NCI-H748 (cell line): ENCODE data around the gene PMS1.

Source experiments
- DNase-seq: peaks from one replicate; lab custom pipeline; 2025; ENCODE audit not compliant: unreplicated experiment; lab: John Stamatoyannopoulos, UW

The PMS1 gene

GRCh38 chr2:189860161-189860560 is 75.9 kb downstream of the PMS1 start:
- no peak for DNase-seq

- no peak for DNase-seq
These were observed 78.5 kb downstream of the PMS1 start for GRCh38 chr2:189862751-189863150.

GRCh38 chr2:189865826-189866225 is 81.6 kb downstream of the PMS1 start:
- no peak for DNase-seq

DNA sequence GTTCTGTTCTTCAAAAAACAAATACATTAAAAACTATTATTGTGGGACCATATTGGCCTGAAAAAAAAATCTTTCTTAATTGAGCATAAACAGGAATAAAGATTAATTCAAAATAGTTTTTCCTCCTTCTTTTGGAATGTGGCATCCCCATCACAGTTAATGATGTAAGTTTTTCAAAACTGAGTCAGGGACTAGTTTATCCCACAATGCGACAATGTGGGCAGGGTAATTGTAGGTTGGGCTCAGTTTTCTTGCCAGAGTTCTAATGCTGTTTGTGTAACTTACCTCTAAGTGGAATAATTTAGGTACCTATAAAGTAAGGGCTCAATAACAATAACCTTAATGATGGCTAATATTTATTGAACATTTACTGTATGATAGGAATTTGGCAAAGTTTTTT is 82.0 kb downstream of the PMS1 start:
- no peak for DNase-seq

DNA sequence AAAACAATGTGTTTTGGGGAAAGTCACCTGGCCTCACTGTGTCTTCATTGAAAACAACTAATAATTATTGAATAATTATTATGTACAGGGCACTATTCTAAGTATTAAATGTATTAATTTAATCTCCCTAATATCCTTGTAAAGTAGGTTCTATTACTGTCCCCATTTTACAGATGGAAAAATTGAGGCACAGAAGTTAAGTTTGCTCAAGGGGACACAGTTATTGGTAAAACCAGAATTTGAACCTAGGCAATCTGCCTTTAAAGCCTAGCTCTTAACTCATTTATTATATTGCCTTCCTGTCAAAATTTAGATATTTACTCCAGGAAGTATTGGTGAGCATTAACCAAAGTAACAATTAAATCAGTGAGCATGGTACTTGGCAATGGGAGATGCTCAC is 84.6 kb downstream of the PMS1 start:
- DNase-seq, result no peak

DNA sequence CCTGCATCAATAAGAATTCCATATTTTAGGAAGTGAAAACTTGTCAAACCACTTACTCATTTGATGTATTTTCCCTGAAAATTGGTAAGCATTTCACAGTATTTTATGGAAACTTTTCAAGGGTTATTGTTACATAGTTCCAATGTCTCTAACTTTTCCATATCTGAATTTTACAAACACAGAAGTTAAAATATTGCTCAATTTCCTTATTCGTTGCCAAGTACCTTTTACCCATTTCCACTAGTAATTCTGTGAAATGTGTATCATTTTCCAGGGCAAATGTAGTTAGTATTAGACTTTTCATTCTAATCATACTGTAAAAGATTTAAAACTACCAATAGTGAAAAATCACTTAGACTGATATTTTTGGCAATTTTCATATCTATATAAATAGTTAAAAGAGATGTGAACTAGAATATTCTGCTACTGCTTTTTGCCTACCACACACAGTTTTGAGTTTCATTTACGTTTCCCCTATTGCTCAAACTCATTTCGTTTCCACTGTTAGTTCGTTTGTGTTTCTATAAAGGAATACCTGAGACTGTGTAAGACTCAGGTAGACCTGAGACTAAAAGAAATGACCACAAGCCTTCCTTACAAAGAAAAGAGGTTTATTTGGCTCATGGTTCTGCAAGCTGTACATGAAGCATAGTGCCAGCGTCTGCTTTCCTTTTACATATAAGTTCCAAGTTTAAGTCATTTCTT is 86.3 kb downstream of the PMS1 start:
- DNase-seq, result no peak

- DNase-seq, result no peak
These were observed 89.4 kb downstream of the PMS1 start for GRCh38 chr2:189873696-189874095.

DNA sequence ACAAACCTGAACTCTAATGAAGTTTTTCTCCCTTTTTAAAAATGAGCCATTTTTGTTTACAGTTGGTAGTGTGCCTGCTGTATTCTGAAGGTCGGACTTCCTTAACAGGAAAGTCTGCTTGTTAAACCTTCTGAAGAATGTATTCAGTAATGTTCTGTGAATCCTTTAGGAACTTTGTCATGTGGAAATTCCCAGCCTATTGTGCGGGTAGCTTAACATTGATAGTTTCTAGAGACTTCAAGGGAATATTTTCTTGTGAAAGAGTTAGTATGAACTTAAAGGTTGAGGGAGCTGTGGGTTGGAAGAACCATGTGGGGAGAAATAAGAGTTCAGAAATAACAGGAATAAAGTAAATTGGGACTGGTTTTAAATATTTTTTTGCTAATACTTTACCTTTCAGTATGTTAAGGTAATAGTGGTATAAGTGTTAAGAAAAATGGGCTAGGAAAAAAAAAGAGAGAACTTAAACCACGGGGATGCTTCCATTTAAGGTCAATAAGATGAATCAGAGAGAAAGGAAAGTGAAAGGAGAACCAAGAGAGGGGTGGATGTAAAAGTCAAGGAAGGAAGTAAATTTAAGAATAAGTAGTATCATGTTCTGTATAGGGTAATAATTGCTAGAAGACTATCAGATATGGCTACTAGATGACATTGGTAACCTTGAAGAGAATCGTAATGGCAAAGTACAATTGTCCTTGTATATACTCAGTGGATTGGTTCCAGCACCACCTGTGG is 90.5 kb downstream of the PMS1 start:
- no peak for DNase-seq

DNA sequence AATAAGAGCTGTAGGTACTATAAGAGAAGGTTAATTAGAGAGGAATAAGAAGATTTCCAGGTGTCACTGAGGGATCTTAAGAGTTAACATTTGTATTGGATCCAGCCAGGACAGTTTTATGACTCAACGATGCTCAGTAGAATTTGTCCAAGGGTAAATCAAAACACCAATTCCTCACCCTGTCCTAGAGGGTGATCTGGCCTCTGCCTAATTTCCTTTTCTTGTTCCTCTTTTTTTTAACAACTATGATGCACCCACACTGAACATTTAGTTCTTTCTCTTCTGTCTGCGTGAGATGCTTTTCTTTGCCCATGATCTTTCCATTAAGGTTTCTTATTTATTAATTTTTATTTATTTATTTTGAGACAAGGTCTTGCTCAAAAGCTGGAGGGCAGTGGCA is 92.0 kb downstream of the PMS1 start:
- DNase-seq, result no peak

DNA sequence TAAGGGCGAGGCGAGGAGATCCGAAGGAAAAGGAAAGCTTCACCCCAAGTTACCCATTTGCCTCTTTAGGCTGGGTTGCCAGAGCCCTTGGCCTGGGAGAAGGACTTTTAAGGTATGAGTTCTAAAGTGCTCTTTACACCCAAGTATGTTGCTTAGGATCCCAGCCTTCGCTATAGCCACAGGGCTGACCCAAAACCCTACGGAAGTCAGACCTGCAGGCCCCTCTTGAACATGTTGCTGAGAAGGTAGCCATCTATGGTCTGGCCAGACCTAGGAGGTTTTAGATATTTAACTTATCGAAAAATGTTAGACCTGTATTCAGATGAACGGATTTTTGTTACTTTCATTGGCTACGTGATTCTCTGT is 95.4 kb downstream of the PMS1 start:
- DNase-seq, result no peak

DNA sequence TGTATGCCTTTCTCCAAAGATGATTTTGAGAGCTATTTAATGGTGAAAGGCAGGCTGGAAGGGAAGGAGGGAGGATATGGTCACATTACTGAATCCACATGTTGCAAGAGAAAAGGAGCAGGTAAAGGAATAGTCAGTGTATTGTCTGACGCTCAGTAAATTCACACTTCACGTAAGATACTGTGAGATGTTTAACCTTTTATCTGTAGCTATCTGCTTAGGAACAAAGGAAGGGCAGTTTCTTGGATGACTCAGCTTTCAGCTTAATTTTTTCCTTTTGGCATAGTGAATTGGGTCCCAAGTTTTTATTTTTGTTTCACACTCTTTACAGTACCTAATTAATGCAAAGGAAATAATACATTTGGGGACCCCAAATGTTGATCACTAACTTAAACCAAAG is 96.2 kb downstream of the PMS1 start:
- no peak for DNase-seq

DNA sequence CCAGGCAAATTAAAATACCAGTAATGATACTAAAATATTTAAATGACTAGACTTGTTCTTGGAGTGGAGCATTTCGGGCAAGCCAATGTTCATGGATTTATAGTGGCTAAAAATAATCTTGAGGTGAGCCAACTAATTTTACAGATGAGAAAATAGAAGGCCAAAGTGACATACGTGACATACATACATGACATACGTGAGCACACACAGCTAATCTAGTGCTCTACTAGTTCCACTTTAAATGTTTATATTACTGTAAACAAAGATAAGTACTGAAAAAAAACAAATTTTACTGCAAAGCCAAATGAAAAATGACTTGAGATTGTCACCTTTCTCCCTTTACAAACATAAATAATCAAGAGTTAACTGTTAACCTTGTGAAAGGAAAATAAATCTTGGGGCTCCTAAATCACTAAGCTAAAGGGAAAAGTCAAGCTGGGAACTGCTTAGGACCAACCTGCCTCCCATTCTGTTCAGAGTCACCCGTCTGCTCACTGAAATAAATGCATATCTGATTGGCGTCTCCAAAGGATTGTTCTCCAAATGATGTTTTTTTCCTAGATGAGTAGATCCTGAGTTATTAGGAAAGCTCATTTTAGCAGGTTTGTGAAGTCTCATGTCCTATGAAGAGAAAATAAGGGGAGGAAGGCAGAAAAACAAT is 96.7 kb downstream of the PMS1 start:
- DNase-seq, result no peak

GRCh38 chr2:189885368-189885767 is 101.1 kb downstream of the PMS1 start:
- DNase-seq, result no peak

DNA sequence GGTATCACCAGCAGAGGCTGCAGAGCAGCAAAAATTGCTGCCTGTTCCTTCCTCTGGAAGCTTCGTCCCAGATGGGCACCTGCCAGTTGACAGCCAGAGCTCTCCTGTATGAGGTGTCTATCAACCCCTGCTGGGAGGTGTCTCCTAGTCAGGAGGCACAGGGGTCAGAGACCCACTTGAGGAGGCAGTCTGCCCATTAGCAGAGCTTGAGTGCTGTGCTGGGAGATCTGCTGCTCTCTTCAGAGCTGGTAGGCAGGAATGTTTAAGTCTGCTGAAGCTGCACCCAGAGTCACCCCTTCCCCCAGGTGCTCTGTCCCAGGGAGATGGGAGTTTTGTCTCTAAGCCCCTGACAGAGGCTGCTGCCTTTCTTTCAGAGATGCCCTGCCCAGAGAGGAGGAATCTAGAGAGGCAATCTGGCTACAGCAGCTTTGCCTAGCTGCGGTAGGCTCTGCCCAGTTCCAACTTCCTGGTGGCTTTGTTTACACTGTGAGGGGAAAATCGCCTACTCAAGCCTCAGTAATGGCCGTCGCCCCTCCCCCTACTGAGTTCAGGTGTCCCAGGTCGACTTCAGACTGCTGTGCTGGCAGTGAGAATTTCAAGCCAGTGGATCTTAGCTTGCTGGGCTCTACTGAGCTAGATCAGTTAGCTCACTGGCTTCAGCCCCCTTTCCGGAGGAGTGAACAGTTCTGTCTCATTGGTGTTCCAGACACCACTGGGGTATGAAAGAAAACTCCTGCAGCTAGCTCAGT is 108.5 kb downstream of the PMS1 start:
- peak; percentile 47 for DNase-seq

GRCh38 chr2:189896809-189897208 is 112.6 kb downstream of the PMS1 start:
- no peak for DNase-seq

- no peak for DNase-seq
These were observed 114.9 kb downstream of the PMS1 start for GRCh38 chr2:189899101-189899500.

- DNase-seq, result no peak
These were observed 116.5 kb downstream of the PMS1 start for GRCh38 chr2:189900726-189901125.

DNA sequence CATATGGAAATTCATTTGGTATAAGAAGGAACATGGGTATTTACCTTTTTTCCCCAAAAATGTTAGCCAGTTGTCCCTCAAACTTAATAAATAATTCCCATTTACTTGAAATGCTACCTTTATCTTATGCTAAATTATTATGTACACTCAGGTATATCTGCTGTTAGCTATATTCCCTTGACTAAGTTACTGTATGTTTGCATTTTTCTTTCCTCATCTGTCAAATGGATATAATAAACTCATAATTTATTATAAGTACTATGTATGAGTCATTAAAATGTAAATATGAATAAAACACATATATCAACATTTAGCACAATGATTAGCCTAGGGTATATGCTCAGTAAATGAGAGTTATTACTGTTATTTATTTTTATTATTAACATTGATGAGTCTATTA is 117.4 kb downstream of the PMS1 start:
- no peak for DNase-seq

GRCh38 chr2:189913821-189914220 is 129.6 kb downstream of the PMS1 start:
- no peak for DNase-seq

DNA sequence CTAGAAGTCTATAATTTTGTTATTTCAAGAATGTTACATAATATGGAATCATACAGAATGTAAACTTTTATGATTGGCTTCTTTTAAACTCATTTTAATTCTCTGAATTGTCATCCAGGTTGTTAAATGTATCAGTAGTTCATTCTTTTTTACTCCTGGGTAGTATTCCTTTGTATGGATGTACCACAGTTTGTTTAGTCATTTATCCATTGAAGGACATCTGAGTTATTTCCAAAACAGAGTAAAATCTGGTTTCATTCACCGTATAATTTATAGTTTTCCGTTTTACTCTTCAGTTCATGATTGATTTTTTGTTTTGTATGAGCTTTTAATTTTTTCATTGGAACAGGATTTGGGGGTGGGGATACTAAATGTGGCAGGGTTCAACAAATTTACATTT is 132.4 kb downstream of the PMS1 start:
- no peak for DNase-seq
